Stimulated activated CD4-positive, alpha-beta T cell treated with anti-CD3 and anti-CD28 coated beads, Interleukin-4, amount 100 ng/mL, for 24 hours (primary cell): ENCODE results near the gene OR10AG1.

Source experiments
- DNase-seq: peaks from one replicate; pipeline ENCODE4 v3.0.0-alpha.2; 2020

The OR10AG1 gene

DNA sequence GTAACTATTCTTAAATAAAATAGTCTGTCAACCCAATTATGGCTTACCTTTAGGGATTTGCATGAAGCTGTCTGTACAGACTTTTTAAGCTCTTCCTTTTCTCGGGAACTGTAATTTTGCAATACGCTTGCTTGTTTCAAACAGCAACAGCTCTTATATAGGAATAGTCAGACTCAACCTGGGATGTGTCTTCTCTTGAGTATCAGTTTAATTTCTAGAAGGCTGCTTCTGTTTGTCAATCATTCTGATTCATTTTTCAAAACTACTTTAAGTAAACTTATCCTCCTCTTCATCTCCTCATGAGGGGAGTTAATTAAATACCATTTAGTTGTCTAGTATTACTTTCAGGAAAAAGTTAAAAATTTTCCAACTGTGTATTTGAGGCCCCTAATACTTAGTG lies at the start of gene OR10AG1:
TSS of gene OR10AG1 (minus strand) at position 101 of the 400 bp plus-strand sequence. CDS start at position 63, 38 bp downstream.
- DNase-seq = no peak

DNA sequence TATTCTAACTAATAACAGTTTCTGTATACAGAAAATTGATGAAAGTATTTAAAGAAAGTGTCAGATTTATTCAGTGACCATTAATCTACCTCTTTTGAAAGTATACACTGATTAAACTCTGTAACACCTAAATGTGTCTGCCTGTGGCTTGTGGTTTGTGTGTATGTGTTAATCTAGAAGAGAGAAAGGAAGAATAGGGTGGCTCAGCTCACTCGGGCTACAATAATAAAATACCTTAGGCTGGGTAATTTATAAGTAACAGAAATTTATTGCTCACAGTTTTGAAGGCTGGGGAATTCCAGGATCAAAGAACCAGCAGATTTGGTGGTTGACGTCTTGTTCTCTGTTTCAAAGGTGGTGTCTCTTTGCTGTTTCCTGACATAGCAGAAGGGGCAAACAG lies 44.1 kb upstream of the OR10AG1 start:
- no peak for DNase-seq

DNA sequence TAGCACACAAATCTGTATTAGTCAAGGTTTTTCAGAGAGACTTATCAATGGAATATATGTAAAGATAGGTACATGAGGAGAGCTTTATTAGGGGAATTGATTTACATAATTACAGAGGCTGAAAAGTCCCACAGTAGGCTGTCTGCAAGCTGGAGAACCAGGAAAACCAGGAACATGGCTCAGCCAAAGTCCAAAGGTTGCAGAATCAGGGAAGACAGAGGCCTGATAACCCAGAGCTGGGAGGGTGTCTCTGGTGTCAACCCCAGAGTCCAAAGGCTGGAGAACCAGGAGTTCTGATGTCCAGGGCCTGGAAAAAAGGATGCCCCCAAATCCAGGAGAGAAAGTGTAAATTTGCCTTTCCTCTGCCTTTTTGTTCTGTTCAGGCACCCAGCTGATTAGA lies 41.0 kb upstream of the OR10AG1 start:
- no peak for DNase-seq

DNA sequence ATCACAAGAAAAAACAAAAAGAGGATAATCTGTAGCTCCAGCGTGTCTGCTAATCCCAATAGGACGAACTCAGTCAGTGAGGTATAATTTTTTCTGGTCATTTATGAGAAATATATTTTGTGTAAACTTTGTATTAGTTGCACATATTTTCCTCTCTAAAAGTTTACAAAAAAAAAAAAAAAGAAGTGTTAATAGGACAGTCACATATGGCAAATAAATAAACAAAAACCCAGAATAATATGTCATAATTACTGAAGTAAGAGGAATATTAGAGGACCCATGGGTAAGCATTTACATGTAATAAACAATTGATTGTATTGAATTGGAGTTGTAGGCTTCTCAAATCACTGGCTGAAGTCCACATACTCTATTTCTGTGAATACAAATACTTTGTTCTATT lies 24.8 kb upstream of the OR10AG1 start, which contains the start of gene OR5F1:
TSS of gene OR5F1 (minus strand) at position 101 of the 400 bp plus-strand sequence. CDS start at position 101, 0 bp downstream.
- DNase-seq = no peak

- no peak for DNase-seq
These were observed 1.2 kb upstream of the OR10AG1 start for GRCh38 chr11:55970935-55971334.

GRCh38 chr11:55967914-55968313 lies 1.8 kb downstream of the OR10AG1 start:
- DNase-seq = no peak

- no peak for DNase-seq
These were observed 3.4 kb downstream of the OR10AG1 start for GRCh38 chr11:55966391-55966790.

DNA sequence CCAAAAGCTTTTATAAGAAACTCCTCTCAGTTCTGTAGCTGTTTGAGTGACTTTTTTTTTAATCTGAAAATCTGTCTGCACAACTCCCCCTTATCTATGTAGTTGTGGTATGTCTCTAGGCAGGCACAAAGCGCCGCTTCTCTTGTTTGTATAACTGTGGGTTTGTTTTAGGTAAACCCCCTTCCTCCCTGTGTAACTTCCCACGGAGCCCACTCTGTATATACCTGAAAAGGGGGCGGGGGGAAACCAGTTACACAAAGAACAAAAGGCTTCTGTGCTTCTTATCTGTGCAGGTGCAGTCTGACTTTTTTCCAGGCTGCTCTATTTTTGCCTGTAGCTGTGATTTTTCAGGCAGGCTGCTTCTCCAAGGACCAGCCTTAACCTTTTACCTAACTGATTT lies 13.2 kb downstream of the OR10AG1 start:
- no peak for DNase-seq

- no peak for DNase-seq
These were observed 20.4 kb downstream of the OR10AG1 start for GRCh38 chr11:55949330-55949729.

GRCh38 chr11:55942785-55943392 lies 26.9 kb downstream of the OR10AG1 start:
- DNase-seq = no peak

GRCh38 chr11:55936300-55936699 lies 33.4 kb downstream of the OR10AG1 start, which contains the start of gene OR5I1:
Gene OR5I1 (minus strand): TSS chr11:55936400. CDS start chr11:55936400, 0 bp downstream.
- no peak for DNase-seq

DNA sequence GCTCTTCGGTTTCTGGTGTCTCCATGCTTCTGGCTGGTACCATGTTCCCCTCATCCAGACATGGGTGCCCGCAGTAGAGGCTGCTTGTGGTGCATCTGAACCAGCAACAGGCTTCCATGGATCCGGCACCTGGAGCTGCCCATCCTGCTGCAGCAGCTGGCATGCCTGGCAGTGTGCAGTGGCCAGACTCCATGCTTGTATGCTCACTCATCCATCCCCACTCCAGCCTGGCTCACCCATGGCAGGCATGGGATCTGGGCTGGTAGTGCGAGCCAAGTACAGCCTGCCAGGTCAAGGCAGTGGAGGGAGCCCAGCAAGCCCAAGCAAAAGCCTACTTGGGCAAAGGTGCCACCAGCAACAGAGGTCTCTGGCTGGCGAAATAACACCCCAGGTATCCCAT lies 49.2 kb downstream of the OR10AG1 start:
- no peak for DNase-seq
